Subcutaneous adipose tissue (tissue), 4 donors: Measurements from ENCODE around the gene ASAP2. TPM values are rescaled to one million over a fixed set of nuclear protein-coding genes. Genes with fewer than 3 reads are reported as not detected.

Experiments used
- total RNA-seq, 4 donors: library from RNA; depleted of rRNA; stranded (reverse); fragments of >200 nt; gene quantifications; one replicate each; pipeline ENCODE4 v1.1.0, GENCODE V29; 2016
- TF ChIP-seq, protein P1 (sequence below): fragments of 450-650 bp; IDR thresholded peaks from one replicate; pipeline ENCODE4 v1.5.1; 2016; ENCODE audit warnings: low read depth, mild to moderate bottlenecking, control low read depth, antibody characterized with exemption, moderate library complexity

Gene ASAP2
- total RNA-seq, 4 donors from 2014 or later, result 25.2 to 44.3 (median 33.8) TPM

DNA sequence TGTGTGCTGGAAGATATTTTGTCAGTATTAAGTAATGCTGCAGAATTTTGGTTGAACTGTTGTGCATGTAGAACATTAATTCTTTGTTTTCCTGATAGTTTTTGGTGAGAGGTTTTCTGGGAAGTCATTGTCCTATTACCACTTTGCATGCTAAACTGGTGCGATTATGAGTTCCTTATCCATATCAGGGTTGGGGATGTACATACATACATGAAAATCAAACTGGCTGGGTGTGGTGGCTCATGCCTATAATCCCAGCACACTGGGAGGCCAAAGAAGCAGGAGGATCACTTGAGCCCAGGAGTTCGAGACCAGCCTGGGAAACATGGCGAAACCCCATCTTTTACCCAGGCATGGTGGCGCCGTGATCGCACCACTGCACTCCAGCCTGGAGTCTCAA lies 34.6 kb downstream of the ASAP2 start:
- TF ChIP-seq, protein P1, sequence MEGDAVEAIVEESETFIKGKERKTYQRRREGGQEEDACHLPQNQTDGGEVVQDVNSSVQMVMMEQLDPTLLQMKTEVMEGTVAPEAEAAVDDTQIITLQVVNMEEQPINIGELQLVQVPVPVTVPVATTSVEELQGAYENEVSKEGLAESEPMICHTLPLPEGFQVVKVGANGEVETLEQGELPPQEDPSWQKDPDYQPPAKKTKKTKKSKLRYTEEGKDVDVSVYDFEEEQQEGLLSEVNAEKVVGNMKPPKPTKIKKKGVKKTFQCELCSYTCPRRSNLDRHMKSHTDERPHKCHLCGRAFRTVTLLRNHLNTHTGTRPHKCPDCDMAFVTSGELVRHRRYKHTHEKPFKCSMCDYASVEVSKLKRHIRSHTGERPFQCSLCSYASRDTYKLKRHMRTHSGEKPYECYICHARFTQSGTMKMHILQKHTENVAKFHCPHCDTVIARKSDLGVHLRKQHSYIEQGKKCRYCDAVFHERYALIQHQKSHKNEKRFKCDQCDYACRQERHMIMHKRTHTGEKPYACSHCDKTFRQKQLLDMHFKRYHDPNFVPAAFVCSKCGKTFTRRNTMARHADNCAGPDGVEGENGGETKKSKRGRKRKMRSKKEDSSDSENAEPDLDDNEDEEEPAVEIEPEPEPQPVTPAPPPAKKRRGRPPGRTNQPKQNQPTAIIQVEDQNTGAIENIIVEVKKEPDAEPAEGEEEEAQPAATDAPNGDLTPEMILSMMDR, result no peak

GRCh38 chr2:9243357-9243756 lies 36.7 kb downstream of the ASAP2 start:
- TF ChIP-seq, protein P1, result no peak

- TF ChIP-seq, protein P1, result no peak
These were observed 38.5 kb downstream of the ASAP2 start for GRCh38 chr2:9244985-9245544.

DNA sequence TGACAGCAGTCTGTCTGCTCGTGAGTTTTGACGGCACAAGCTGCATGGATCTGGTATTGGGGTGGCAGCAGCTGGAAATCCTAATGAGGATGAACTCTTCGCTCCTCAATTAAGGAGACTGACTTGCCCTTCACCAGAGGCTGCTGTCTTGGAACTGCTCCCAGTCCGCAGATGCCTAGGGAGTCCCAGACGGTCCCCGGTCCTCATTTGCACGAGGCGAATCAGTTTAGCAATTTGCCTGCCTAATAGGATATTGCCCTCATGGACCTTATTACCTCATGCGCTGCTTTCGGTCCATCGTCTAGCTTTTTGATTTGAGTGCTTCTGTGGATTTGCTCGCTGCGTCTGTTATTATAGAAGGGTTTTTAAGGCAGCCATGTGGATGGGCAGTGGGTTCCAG lies 40.6 kb downstream of the ASAP2 start:
- TF ChIP-seq, protein P1, result no peak

- TF ChIP-seq, protein P1, result no peak
These were observed 41.2 kb downstream of the ASAP2 start for GRCh38 chr2:9247786-9248185.

DNA sequence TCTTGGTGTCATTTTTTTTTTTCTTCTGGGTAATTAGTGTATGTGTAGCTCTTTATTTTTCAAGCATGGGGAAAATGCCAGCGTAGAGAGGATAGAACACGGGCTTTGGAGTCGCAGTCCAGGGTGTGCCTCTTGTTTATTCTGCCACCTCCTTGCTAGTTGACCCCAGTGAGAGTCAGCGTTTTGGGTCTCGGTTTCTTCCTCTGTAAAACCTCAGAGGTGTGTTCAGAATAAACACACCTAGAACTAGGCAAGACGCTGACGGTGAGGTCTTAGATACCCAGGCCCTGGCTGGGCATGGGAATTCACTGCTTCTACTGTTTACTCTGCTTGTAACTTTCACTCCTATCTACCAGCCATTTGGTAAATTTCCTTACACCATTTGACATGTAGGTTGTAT lies 41.8 kb downstream of the ASAP2 start:
- TF ChIP-seq, protein P1, result no peak

DNA sequence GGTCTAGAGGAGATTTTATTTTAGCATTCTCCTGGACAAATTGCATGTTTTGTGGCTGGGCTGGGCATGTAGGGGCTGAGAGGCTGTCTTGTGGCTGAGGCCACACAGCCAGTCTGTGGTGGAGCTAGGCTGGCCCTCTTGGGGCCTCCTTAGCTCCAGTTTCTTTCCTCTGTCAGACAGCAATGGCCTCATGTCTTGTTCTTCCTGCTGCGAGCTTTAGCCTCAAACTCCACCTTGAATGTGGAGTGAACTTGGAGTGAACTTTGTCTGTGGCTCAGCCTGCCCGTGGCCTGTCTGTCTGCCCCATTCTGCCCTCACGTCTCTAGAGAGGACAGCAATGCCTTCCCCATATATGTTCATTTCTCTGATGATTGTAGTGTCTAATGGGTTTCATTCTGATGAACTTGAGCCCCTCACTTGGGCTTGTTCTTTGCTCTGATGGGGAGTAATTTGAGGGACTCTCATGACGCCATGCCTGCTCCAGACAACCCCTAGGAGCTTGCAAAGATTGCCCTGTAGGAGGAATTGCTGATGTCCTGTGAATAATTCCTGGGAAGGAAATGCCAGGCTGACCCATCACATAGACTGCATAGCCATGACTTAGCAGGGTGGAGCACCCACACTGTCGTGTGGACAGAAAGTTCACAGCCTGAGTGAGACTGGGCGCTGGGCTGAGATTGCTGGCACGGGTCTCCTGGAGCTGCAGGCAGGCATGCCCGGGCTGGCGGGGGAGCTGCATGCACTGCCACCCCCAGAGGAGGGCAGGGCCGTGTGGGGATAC lies 42.6 kb downstream of the ASAP2 start:
- TF ChIP-seq, protein P1, result no peak
